ENCODE measurements around the gene BBLN.

GRCh38 chr9:128121466-128121810 lies 38.6 kb upstream of the BBLN start:
- TF ChIP-seq CTCF (IDR thresholded peaks at IDR 0.05) (no peak), ZFX (IDR thresholded peaks at IDR 0.05; ENCODE audit: borderline replicate concordance) (no peak)
